Measurements from ENCODE around the gene ZBTB20.

DNA sequence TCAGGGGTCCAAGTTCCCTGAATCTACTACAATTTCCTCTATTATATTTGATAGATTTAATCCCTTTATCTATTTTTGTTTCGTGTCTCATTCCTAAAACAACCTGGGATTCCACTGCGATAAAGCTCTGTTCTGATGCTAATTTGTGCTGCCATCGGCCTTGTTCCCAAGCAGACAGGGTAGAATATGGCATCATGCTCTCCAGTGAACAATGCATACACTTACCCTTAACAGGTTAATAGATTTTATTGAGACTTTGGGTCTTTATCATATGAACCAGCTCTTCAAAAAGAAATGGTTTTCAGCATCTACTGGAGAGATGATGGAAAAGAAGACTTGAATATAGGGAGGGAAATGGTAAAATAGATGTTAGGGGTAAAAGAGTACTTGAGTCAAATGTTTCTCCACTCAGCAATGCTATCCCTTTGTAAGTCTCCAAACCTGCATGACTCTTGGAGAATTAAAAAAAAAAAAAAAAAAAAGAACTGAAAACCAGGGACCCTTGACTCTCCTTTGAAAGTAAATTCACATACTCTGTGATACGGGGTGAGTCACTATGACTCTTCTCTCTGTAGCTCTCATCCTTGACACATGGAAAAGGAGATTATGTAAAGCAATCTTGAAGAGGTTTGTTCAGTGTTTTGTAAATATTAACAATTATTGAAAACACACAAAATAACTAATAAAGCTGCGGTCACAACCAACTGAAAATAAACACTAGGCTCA, 268.8 kb downstream of the ZBTB20 start:
- TF ChIP-seq, protein P1, sequence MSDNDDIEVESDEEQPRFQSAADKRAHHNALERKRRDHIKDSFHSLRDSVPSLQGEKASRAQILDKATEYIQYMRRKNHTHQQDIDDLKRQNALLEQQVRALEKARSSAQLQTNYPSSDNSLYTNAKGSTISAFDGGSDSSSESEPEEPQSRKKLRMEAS (IDR thresholded peaks at IDR 0.05; ENCODE audit: low read depth) = no peak
- TF ChIP-seq JUND (IDR thresholded peaks at IDR 0.05) (peak; percentile 37), POLR2AphosphoS5 (IDR thresholded peaks at IDR 0.05; ENCODE audit: low read depth, low read length) (no peak)
- TF ChIP-seq, protein P2, sequence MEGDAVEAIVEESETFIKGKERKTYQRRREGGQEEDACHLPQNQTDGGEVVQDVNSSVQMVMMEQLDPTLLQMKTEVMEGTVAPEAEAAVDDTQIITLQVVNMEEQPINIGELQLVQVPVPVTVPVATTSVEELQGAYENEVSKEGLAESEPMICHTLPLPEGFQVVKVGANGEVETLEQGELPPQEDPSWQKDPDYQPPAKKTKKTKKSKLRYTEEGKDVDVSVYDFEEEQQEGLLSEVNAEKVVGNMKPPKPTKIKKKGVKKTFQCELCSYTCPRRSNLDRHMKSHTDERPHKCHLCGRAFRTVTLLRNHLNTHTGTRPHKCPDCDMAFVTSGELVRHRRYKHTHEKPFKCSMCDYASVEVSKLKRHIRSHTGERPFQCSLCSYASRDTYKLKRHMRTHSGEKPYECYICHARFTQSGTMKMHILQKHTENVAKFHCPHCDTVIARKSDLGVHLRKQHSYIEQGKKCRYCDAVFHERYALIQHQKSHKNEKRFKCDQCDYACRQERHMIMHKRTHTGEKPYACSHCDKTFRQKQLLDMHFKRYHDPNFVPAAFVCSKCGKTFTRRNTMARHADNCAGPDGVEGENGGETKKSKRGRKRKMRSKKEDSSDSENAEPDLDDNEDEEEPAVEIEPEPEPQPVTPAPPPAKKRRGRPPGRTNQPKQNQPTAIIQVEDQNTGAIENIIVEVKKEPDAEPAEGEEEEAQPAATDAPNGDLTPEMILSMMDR (IDR thresholded peaks at IDR 0.05) = no peak

Measured in SK-N-SH (cell line).